Measurements from ENCODE around the gene AATK. TPM values are rescaled to one million over a fixed set of nuclear protein-coding genes. Genes with fewer than 3 reads are reported as not detected.

The AATK gene
- total and polyA plus RNA-seq, 11 donors = 1.3 to 12.0 (median 9.3) TPM

DNA sequence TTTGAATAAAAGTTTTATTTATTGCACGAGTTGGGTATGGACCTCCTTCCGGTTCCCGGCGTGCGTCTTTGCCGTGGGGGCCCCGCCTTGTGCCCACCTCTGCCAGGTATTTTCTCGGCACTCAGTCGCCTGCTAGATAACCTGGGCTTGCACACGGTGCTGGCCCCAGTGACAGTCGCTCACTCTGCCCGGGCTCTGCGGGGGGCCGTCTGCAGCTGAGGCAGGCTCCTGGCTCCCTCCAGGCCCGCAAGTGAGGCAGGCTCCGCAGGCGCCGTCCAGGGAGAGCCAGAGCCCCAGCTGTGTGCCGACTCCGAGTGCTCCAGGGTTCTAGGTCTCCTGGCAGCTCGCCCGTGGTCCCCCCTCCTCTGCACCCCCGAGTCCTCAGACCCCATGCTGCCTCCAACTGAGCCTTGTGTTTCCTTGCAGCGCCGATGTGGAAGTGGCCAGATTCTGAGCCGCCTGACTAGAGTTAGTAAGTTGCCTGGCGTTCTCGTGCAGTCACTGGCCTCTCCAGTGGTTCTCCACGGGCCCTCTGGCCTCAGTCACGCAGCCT, 55.5 kb downstream of the AATK start:
- no peak for ATAC-seq
- no peaks in the 10 kb centered on the region for H3K27me3 ChIP-seq
- intact Hi-C loops (cut with DNase I) = no loop called here
- no peak for DNase-seq
- H3K9me3 ChIP-seq = no peaks in the 10 kb centered on the region
- H3K36me3 ChIP-seq = peaks cover 0 to 37% (median 0%) of the 10 kb centered on the region in 9 donors
- no peak overlapping the region for H3K27ac ChIP-seq
- no peak overlapping the region for H3K4me3 ChIP-seq
- WGBS, 4 donors = 84 to 90% (median 87%) methylated on average over 30 of the region's 30 CpGs
- peaks cover 0 to 3% (median 0%) of the 10 kb centered on the region in 12 donors for H3K4me1 ChIP-seq
- TF ChIP-seq, protein P1, sequence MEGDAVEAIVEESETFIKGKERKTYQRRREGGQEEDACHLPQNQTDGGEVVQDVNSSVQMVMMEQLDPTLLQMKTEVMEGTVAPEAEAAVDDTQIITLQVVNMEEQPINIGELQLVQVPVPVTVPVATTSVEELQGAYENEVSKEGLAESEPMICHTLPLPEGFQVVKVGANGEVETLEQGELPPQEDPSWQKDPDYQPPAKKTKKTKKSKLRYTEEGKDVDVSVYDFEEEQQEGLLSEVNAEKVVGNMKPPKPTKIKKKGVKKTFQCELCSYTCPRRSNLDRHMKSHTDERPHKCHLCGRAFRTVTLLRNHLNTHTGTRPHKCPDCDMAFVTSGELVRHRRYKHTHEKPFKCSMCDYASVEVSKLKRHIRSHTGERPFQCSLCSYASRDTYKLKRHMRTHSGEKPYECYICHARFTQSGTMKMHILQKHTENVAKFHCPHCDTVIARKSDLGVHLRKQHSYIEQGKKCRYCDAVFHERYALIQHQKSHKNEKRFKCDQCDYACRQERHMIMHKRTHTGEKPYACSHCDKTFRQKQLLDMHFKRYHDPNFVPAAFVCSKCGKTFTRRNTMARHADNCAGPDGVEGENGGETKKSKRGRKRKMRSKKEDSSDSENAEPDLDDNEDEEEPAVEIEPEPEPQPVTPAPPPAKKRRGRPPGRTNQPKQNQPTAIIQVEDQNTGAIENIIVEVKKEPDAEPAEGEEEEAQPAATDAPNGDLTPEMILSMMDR (IDR thresholded peaks at IDR 0.05) = no peak
- no peak for TF ChIP-seq POLR2A (IDR thresholded peaks at IDR 0.05)

DNA sequence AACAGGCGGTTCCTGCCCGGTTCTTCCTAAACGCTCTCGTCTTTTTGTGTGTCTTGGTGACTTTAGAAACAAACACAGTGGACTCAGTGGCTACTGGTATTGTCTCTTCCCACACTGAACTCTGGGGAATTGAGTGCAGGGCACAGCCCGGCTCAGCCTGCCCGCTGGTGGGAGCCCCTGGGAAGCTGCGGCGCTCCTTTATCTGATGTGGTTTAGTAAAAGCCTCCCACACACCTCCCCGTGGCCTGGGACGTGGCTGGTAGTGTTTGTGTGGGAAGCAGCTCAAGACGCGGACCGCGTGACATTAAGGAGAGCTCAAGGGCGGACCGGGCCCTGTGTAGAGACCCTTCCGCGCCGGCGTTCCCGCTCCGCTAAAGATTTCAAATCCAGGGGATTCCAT, 56.1 kb downstream of the AATK start:
- H3K36me3 ChIP-seq = peaks cover 0 to 42% (median 0%) of the 10 kb centered on the region in 9 donors
- no peaks in the 10 kb centered on the region for H3K9me3 ChIP-seq
- DNase-seq = no peak
- no peaks in the 10 kb centered on the region for H3K27me3 ChIP-seq
- TF ChIP-seq, protein P1 (IDR thresholded peaks at IDR 0.05) = no peak
- TF ChIP-seq POLR2A (IDR thresholded peaks at IDR 0.05) = no peak
- no peak for ATAC-seq
- H3K4me1 ChIP-seq = no peaks in the 10 kb centered on the region
- intact Hi-C loops (cut with DNase I) = loop anchor here in 3 of 10 donors (10.0 kb wide), 2 partner anchors 245 to 685 kb away; no protein-coding TSS in a partner anchor
- 86 to 90% (median 89%) methylated on average over 20 to 22 of the region's 22 CpGs for WGBS, 4 donors
- no peak overlapping the region for H3K27ac ChIP-seq
- no peak overlapping the region for H3K4me3 ChIP-seq

DNA sequence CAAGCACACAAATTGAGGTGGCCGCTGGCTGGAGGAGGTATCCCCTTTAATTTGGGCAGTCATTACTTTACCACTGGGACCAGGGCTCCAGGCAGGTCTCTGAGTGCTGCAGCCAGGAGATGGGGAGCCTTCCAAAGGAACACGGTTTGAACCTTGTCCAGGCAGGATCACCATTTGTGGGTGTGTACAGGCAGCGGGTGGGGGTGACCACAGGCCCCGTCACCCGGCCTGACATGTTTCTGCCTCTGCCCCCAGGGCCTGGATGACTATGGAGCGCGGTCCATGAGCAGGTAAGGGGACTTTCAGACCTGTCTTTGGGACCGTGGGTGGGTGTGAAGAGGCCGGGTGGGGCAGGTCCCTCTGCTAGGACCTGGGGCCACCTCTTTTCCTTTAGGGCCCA, 57.8 kb downstream of the AATK start:
- no peaks in the 10 kb centered on the region for H3K4me1 ChIP-seq
- H3K36me3 ChIP-seq = peaks cover 0 to 59% (median 8%) of the 10 kb centered on the region in 9 donors
- TF ChIP-seq POLR2A (IDR thresholded peaks at IDR 0.05) = no peak
- TF ChIP-seq, protein P1 (IDR thresholded peaks at IDR 0.05) = no peak
- intact Hi-C loops (cut with DNase I) = loop anchor here in 3 of 10 donors (10.0 kb wide), 2 partner anchors 243 to 683 kb away; no protein-coding TSS in a partner anchor
- ATAC-seq (no peak), DNase-seq (no peak)
- H3K27me3 ChIP-seq = no peaks in the 10 kb centered on the region
- 75 to 91% (median 87%) methylated on average over 4 to 9 of the region's 9 CpGs for WGBS, 4 donors
- H3K9me3 ChIP-seq = no peaks in the 10 kb centered on the region
- no peak overlapping the region for H3K27ac ChIP-seq
- H3K4me3 ChIP-seq = no peak overlapping the region

DNA sequence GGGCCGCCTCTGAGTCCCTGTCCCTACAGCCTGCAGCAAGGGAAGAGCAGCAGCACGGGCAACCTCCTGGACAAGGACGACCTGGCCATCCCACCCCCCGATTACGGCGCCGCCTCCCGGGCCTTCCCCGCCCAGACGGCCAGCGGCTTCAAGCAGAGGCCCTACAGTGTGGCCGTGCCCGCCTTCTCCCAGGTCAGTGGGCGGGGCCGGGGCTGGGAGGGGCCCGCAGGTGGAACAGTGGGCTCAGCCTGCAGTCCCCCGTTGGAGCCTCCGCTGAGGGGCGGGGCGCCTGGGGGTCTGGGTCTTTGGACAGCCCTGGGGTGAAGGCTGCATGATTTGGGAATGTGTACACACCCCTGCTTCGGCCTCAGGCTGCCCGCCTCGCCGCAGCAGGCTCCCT, 59.3 kb downstream of the AATK start:
- no peak for TF ChIP-seq POLR2A (IDR thresholded peaks at IDR 0.05)
- TF ChIP-seq, protein P1 (IDR thresholded peaks at IDR 0.05) = no peak
- peaks cover 0 to 57% (median 8%) of the 10 kb centered on the region in 9 donors for H3K36me3 ChIP-seq
- intact Hi-C loops (cut with DNase I) = loop anchor here in 3 of 10 donors (10.0 kb wide), 2 partner anchors 242 to 682 kb away; no protein-coding TSS in a partner anchor

More for the DNA sequence above, 59.3 kb downstream of the AATK start:
- Histone ChIP-seq H3K27ac (no peak overlapping the region), H3K4me1 (peaks cover 0 to 3% (median 0%) of the 10 kb centered on the region in 12 donors), H3K9me3 (no peaks in the 10 kb centered on the region), H3K27me3 (no peaks in the 10 kb centered on the region), H3K4me3 (no peak overlapping the region)
- WGBS, 4 donors = 73 to 94% (median 93%) methylated on average over 2 to 24 of the region's 24 CpGs
- ATAC-seq = no peak
- DNase-seq = no peak
